Cardiac muscle cell (in vitro differentiated cells and primary cell): ENCODE results near the gene KIAA0825. TPM values are rescaled to one million over a fixed set of nuclear protein-coding genes. Genes with fewer than 3 reads are reported as not detected.

Experiments used
- DNase-seq, 2 donors: peaks; one replicate each; pipeline versions ENCODE4 v3.0.0 to v3.0.0-alpha.2; 2010 to 2017; ENCODE audit warnings: low read depth in 1 of 2, low spot score in 1 of 2
- H3K27ac ChIP-seq: fragments of 200-600 bp; sonication (generic); 2 replicates; pipeline ENCODE4 v1.5.1; 2016
- H3K27me3 ChIP-seq: fragments of 200-600 bp; sonication (generic); 2 replicates; pipeline ENCODE4 v1.6.0; 2016; ENCODE audit warnings: control low read depth
- H3K36me3 ChIP-seq: fragments of 200-600 bp; sonication (generic); 2 replicates; pipeline ENCODE4 v1.5.1; 2016; ENCODE audit warnings: control low read depth
- H3K4me1 ChIP-seq: fragments of 200-600 bp; sonication (generic); 2 replicates; pipeline ENCODE4 v1.8.1; 2017; ENCODE audit warnings: low read depth, mild to moderate bottlenecking, mixed run types
- H3K4me3 ChIP-seq: fragments of 200-600 bp; sonication (generic); 2 replicates; pipeline ENCODE4 v1.5.1; 2016; ENCODE audit warnings: mild to moderate bottlenecking
- H3K9me3 ChIP-seq: fragments of 200-600 bp; sonication (generic); 2 replicates; pipeline ENCODE4 v1.5.1; 2017; ENCODE audit warnings: low read depth, mild to moderate bottlenecking, control low read depth
- polyA plus RNA-seq: library from polyadenylated mRNA; unstranded; fragments of >200 nt; fragmentation: Nextera tagmentation; extraction: Ambion mirVana; gene quantifications from 2 replicates; pipeline ENCODE4 v1.2.1, GENCODE V29; 2016
- total RNA-seq: library from RNA; depleted of rRNA; stranded (reverse); fragments of >200 nt; gene quantifications from 2 replicates; pipeline ENCODE4 v1.2.3, GENCODE V29; 2016
- TF ChIP-seq, protein P1 (sequence below): IDR thresholded peaks from 2 replicates; pipeline ENCODE4 v1.5.1; 2012; ENCODE audit warnings: low read depth, mild to moderate bottlenecking, low read length

The KIAA0825 gene
- total and polyA plus RNA-seq, 2 experiments from 2014 or later, result 1.5 to 2.1 TPM

DNA sequence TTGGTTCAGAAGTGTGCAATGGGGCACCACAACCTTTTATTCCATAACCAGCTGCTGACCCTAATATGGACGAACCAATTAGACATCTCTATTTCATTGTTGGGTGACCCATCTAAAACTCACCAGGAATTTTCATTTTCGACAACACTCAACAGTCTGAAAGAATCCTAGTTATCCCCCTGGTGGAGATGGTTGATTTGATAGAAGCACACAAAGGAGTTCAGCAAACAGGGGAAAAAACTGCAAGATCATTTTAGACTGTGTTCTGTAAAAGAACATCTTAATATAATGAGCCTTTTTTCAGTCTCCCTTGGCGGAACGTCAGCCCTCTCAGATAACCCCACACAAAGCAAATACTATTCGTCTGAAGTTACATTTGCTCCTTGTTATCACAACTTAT lies 367.4 kb downstream of the KIAA0825 start:
- no peak for DNase-seq
- Histone ChIP-seq H3K4me3 (no peak overlapping the region), H3K4me1 (no peaks in the 10 kb centered on the region), H3K36me3 (no peaks in the 10 kb centered on the region), H3K27ac (no peak overlapping the region), H3K27me3 (no peaks in the 10 kb centered on the region), H3K9me3 (no peaks in the 10 kb centered on the region)
- TF ChIP-seq, protein P1, sequence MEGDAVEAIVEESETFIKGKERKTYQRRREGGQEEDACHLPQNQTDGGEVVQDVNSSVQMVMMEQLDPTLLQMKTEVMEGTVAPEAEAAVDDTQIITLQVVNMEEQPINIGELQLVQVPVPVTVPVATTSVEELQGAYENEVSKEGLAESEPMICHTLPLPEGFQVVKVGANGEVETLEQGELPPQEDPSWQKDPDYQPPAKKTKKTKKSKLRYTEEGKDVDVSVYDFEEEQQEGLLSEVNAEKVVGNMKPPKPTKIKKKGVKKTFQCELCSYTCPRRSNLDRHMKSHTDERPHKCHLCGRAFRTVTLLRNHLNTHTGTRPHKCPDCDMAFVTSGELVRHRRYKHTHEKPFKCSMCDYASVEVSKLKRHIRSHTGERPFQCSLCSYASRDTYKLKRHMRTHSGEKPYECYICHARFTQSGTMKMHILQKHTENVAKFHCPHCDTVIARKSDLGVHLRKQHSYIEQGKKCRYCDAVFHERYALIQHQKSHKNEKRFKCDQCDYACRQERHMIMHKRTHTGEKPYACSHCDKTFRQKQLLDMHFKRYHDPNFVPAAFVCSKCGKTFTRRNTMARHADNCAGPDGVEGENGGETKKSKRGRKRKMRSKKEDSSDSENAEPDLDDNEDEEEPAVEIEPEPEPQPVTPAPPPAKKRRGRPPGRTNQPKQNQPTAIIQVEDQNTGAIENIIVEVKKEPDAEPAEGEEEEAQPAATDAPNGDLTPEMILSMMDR, result no peak

DNA sequence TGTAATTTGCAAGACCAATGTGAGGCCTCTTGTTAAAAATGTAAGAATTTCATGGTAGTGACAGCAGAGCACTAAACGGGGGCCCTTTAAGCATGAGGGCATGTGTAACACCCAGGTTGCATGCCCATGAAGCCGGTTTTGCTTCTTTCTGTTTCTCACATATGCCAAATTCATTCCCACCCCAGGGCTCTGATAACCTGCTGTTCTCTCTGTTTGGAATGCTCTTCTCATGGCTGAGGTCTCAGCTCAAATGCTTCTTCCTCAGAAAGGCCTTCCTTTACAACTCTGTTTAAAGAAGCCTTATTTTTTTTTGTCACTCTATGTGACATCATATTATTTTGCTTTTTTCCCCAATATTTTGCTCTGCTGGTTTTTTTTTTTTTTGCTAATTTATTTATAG lies 369.0 kb downstream of the KIAA0825 start:
- TF ChIP-seq, protein P1, result no peak
- Histone ChIP-seq H3K9me3 (no peaks in the 10 kb centered on the region), H3K36me3 (no peaks in the 10 kb centered on the region), H3K27me3 (no peaks in the 10 kb centered on the region), H3K4me1 (no peaks in the 10 kb centered on the region), H3K27ac (no peak overlapping the region), H3K4me3 (no peak overlapping the region)
- no peak for DNase-seq

DNA sequence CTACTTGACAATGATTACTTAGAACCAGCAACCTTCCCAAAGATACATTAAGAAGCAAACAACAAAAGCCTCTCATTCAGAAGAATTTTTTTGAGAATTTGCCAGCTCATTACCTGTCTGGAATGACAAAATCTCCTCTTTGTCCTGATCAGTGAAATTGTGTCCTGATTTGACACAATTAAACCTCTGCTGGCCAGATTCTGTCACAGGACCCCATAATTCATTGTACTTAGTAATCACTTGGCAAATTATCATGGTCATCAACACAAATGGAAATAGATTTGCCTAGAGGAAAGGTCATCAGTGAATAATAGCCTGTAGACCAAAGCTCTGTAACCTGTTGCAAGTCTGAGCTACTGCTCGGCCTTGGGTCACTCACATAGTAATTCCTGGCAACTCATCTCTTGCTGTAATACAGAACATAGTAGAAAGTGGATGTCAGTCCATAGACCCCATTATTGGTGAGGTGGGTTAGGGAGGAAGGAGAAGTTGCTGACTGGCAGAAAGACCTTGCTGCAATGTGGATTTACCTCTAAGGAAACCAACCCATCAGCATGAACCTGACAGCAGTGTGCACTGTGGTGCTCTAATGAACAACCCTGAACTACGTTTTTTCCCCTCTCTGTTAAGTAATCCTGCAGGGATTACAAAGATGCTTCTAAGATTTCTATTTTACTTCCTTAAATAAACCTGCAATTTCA lies 370.1 kb downstream of the KIAA0825 start:
- Histone ChIP-seq H3K4me1 (no peaks in the 10 kb centered on the region), H3K27me3 (no peaks in the 10 kb centered on the region), H3K36me3 (no peaks in the 10 kb centered on the region), H3K9me3 (no peaks in the 10 kb centered on the region), H3K4me3 (no peak overlapping the region), H3K27ac (no peak overlapping the region)
- DNase-seq, result no peak
- TF ChIP-seq, protein P1, result no peak

DNA sequence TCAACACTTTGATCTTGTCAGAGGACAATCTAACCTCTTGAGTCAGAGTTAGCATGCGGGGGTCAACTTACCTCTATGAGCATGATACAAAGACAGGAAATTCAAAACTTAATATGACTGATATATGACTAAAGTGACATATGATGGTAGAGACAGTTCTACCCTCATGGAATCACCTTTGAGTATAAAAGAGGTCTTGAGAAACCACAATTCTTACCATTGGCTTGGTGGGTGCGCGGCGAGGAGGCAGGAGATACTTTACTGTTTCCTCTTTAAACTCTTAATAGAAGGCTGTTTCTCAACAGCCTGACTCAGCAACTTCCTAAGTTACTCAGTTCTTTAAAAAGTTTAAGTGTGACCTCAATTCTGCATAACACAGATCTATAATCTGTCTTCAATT lies 372.8 kb downstream of the KIAA0825 start:
- H3K27me3 ChIP-seq, result peaks cover 8% of the 10 kb centered on the region
- peak in 1 of 2 donors; percentile 7 for DNase-seq
- no peaks in the 10 kb centered on the region for H3K4me1 ChIP-seq
- no peaks in the 10 kb centered on the region for H3K9me3 ChIP-seq
- TF ChIP-seq, protein P1, result no peak
- no peaks in the 10 kb centered on the region for H3K36me3 ChIP-seq
- no peak overlapping the region for H3K4me3 ChIP-seq
- H3K27ac ChIP-seq, result no peak overlapping the region

DNA sequence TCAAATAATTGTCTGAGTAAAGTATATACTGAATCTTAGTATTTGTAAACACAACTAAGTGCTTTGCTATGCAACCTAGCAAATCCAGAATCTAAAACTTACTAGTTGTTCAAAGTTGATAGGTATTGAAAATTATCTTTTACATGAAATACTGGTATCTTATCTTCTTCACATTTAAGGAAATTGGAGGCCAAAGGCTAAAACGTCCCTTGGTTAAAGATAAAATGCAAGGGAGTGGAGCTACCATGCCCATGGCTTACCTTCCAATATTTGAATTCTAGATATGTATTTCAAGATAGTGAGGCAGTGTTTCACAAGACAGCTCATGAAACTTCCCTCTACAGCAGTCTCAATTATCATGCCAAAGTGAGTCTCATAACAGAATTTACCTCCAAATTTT lies 373.5 kb downstream of the KIAA0825 start:
- H3K4me3 ChIP-seq, result no peak overlapping the region
- H3K36me3 ChIP-seq, result no peaks in the 10 kb centered on the region
- DNase-seq, result no peak
- no peak overlapping the region for H3K27ac ChIP-seq
- peaks cover 8% of the 10 kb centered on the region for H3K27me3 ChIP-seq
- H3K4me1 ChIP-seq, result no peaks in the 10 kb centered on the region
- TF ChIP-seq, protein P1, result no peak
- H3K9me3 ChIP-seq, result no peaks in the 10 kb centered on the region

DNA sequence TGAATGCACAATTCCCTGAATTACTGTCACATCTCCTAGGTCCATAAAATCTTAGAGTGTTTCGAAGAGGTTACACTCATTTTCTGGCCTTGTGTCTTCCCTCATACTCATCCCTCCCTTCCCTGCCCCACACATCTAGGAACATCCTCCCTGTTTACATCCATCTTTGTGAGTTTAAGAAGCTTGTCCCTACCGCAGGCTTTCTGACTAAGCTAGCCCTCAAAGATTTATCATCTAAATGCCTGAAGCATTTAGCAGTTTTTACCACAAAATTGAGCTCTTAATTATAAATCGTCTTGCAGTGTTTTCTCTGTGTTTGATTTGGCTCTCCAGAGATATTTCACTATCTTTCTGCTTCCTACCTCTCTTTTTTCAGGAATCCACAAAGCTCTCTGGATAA lies 374.8 kb downstream of the KIAA0825 start:
- H3K27ac ChIP-seq, result no peak overlapping the region
- no peak for DNase-seq
- no peaks in the 10 kb centered on the region for H3K4me1 ChIP-seq
- H3K36me3 ChIP-seq, result no peaks in the 10 kb centered on the region
- no peak overlapping the region for H3K4me3 ChIP-seq
- H3K27me3 ChIP-seq, result peaks cover 8% of the 10 kb centered on the region
- no peaks in the 10 kb centered on the region for H3K9me3 ChIP-seq
- TF ChIP-seq, protein P1, result no peak
